ENCODE results near the gene SPATA13.

- TF ChIP-seq, protein P1, sequence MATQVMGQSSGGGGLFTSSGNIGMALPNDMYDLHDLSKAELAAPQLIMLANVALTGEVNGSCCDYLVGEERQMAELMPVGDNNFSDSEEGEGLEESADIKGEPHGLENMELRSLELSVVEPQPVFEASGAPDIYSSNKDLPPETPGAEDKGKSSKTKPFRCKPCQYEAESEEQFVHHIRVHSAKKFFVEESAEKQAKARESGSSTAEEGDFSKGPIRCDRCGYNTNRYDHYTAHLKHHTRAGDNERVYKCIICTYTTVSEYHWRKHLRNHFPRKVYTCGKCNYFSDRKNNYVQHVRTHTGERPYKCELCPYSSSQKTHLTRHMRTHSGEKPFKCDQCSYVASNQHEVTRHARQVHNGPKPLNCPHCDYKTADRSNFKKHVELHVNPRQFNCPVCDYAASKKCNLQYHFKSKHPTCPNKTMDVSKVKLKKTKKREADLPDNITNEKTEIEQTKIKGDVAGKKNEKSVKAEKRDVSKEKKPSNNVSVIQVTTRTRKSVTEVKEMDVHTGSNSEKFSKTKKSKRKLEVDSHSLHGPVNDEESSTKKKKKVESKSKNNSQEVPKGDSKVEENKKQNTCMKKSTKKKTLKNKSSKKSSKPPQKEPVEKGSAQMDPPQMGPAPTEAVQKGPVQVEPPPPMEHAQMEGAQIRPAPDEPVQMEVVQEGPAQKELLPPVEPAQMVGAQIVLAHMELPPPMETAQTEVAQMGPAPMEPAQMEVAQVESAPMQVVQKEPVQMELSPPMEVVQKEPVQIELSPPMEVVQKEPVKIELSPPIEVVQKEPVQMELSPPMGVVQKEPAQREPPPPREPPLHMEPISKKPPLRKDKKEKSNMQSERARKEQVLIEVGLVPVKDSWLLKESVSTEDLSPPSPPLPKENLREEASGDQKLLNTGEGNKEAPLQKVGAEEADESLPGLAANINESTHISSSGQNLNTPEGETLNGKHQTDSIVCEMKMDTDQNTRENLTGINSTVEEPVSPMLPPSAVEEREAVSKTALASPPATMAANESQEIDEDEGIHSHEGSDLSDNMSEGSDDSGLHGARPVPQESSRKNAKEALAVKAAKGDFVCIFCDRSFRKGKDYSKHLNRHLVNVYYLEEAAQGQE (IDR thresholded peaks at IDR 0.05; ENCODE audit: low read depth): no peak
- TF ChIP-seq POLR2A (IDR thresholded peaks at IDR 0.05; ENCODE audit: borderline replicate concordance, extremely low read depth, insufficient read depth, insufficient read length) (no peak), CTCF (IDR thresholded peaks at IDR 0.05 in 2 of 3, conservative IDR thresholded peaks at IDR 0.05 in 1 of 3; ENCODE audit: borderline replicate concordance in 1 of 3, insufficient read depth in 1 of 3, low read depth in 2 of 3, low read length in 2 of 3) (no peak), POLR2AphosphoS5 (IDR thresholded peaks at IDR 0.05; ENCODE audit: low read depth, low read length) (no peak)
Observed at GRCh38 chr13:24270639-24271141, 110.2 kb downstream of the SPATA13 start.

All from HCT116 (cell line).